ENCODE data around the gene CRYGA.
"Not testable (repeated sequence)": the region's sequence is repeated elsewhere in the genome, so short reads cannot be mapped to it uniquely, and the experiment has no call there.

Gene CRYGA

DNA sequence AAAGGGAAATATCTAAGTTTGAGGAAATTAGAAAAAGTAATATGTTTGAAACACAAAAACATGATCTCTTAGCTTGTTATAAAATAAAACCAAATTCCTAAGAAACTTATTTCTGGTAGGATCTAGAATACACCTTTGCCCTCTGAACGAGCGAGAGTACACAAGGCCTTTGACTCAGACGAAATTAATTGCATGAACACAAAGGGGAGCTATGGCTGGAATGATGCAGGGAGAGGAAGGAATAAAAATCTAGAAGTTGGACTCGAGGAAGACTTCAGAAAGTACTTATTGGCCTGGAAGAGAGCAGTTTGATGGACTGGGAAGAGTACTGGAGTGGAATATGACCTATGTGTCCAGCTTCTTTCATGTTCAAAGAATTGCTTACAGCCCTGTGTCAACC, 38.1 kb downstream of the CRYGA start:
- no peak for DNase-seq (ENCODE audit: low read depth)

DNA sequence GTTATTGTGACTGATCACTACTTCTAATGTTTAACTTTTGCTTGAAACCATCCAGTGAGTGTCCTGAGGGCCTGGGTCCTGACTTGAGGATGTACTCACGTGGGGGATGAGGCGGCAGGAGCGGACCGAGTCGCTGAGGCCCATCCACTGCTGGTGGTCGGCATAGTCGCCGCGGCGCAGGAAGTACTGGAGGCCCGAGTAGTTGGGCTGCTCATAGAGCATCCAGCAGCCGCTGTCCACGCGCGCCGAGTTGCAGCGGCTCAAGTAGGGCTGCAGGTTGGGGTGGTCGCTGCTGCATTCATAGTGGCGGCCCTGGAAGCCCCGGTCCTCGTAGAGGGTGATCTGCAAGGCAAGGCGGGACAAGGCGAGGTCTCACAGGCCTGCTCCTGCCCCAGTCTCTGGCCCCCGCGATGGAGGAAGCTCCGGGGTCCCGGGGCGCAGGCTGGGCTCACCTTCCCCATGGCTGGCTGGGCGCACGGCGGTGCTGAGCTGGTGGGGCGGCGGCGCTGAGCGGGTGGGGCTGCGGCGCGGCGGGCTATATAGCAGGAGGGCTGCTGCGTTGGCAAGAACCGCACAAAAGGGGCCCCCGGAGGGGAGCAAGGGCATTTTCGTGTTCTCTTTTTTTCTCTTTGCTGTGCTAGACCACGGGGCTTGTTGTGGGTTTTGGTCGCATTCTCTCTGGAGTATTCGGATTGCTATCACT, 39.2 kb downstream of the CRYGA start, which contains the start of gene CRYGD:
Gene CRYGD, minus strand, starts transcription at position 512 of the 703 bp plus-strand sequence. Its CDS starts 51 bp downstream, at position 461.
- DNase-seq (ENCODE audit: low read depth) = not testable (repeated sequence)

DNA sequence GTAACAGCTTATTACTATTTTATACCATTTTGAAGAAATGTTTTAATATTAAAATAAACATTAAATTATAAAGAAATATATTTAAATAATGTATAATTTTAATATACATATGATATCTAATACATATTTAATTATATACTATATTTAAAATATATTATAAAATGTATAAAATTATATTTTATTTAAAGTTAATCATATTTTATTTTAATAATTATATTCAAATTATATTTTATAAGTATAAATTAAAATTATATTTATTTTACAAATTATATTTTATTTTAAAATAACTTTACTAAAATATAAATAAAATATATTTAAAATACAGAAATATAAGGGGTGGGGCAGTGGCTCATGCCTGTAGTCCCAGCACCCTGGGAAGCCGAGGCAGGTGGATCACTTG, 41.1 kb downstream of the CRYGA start:
- DNase-seq (ENCODE audit: low read depth) = no peak

DNA sequence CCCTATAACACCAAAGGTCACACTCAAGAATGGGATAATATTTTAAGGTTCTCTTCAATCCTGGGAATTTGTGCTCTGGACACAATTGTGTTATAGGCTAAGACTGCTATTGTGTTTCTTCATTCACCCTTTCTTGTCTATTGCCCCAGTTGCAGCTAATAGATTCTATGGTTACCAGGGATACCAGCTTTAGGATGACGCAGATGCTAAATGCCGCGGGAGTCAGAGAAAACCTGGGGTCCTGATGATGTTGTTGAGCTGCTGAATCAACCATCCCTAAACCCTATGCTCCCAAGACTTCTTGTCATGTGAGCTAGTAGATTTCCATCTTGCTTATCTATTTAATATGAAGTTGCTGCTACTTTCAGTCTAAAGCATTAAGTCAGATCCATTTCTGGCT, 44.5 kb downstream of the CRYGA start:
- DNase-seq (ENCODE audit: low read depth) = no peak

DNA sequence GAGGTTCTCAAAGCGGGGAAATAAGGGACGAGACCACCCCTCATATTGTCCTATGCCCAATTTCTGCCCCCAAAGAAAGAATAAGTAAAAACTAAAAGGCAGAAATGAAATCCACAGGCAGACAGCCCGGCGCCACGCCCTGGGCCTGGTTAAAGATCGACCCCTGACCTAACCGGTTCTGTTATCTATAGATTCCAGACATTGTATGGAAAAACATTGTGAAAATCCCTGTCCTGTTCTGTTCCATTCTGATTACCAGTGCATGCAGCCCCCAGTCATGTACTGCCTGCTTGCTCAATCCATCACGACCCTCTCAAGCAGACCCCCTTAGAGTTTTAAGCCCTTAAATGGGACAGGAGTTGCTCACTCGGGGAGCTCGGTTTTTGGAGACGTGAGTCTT, 46.0 kb downstream of the CRYGA start:
- not testable (repeated sequence) for DNase-seq (ENCODE audit: low read depth)

DNA sequence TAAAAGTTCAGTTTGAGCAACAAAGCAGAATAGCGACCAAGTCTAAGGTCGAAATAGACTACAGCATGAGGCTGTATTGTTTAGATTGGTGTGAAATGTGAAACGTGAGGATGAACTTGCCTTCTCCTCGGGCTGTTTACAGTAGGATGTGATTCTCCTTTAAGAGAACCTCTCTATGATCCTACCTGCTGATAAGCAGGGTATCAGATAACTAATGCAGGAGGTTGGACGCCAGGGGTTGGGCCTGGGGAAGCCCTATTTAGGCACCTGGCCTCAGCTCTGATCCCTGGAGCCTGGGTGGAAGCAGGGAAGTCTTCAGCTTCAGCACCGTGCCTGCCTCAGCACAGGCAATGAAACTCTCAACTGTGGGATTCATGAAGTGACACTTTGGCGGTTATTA, 50.4 kb downstream of the CRYGA start:
- DNase-seq (ENCODE audit: low read depth) = no peak

DNA sequence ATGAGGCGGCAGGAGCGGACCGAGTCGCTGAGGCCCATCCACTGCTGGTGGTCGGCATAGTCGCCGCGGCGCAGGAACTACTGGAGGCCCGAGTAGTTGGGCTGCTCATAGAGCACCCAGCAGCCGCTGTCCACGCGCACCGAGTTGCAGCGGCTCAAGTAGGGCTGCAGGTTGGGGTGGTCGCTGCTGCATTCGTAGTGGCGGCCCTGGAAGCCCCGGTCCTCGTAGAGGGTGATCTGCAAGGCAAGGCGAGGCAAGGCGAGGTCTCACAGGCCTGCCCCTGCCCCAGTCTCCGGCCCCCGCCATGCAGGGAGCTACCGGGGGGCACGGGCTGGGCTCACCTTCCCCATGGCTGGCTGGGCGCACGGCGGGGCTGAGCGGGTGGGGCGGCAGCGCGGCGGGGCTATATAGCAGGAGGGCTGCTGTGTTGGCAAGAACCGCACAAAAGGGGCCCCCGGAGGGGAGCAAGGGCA, 51.1 kb downstream of the CRYGA start:
- not testable (repeated sequence) for DNase-seq (ENCODE audit: low read depth)
